ENCODE measurements around the gene PAX5. TPM values are rescaled to one million over a fixed set of nuclear protein-coding genes. Genes with fewer than 3 reads are reported as not detected.

PAX5 gene
- total RNA-seq, 2 experiments from 2014 or later: 62.5 to 141 TPM

GRCh38 chr9:36802201-36802920 lies 231.7 kb downstream of the PAX5 start:
- ChIA-PET CTCF (ENCODE audit: unreplicated experiment) (interaction anchor here (0.6 kb wide), 1 partner anchor 64 kb away, joined by 3 read pairs; no protein-coding TSS in a partner anchor), POLR2A (no interaction called here)
- Histone ChIP-seq H4K20me1 (ENCODE audit: insufficient read depth, low read length) (no peaks in the 10 kb centered on the region), H3K27ac (ENCODE audit: low read depth, low read length, poor library complexity, severe bottlenecking) (no peak overlapping the region), H2AFZ (ENCODE audit: low read length) (no peak overlapping the region), H3K4me2 (ENCODE audit: low read length) (no peak overlapping the region), H3K36me3 (ENCODE audit: insufficient read depth, low read length) (no peaks in the 10 kb centered on the region), H3K4me1 (ENCODE audit: insufficient read depth, low read length, poor library complexity, severe bottlenecking) (no peaks in the 10 kb centered on the region), H3K9me2 (ENCODE audit: insufficient read depth, low read length) (no peaks in the 10 kb centered on the region), H3K9me3 (ENCODE audit: low read length) (no peaks in the 10 kb centered on the region), H3K4me3 (ENCODE audit: low read depth, low read length, poor library complexity, severe bottlenecking) (no peak overlapping the region), H3K79me2 (ENCODE audit: insufficient read depth, low read depth, low read length) (no peaks in the 10 kb centered on the region)
- DNase-seq (ENCODE audit: low spot score): no peak
- no peak for TF ChIP-seq EZH2phosphoT487 (IDR thresholded peaks at IDR 0.05; ENCODE audit: borderline replicate concordance, low read depth, low read length)
- TF ChIP-seq, protein P1, sequence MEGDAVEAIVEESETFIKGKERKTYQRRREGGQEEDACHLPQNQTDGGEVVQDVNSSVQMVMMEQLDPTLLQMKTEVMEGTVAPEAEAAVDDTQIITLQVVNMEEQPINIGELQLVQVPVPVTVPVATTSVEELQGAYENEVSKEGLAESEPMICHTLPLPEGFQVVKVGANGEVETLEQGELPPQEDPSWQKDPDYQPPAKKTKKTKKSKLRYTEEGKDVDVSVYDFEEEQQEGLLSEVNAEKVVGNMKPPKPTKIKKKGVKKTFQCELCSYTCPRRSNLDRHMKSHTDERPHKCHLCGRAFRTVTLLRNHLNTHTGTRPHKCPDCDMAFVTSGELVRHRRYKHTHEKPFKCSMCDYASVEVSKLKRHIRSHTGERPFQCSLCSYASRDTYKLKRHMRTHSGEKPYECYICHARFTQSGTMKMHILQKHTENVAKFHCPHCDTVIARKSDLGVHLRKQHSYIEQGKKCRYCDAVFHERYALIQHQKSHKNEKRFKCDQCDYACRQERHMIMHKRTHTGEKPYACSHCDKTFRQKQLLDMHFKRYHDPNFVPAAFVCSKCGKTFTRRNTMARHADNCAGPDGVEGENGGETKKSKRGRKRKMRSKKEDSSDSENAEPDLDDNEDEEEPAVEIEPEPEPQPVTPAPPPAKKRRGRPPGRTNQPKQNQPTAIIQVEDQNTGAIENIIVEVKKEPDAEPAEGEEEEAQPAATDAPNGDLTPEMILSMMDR (conservative IDR thresholded peaks at IDR 0.05; ENCODE audit: low read length): no peak
- BruUV-seq (replicated peaks): no TSS peak
- intact Hi-C loops (cut with micrococcal nuclease; ENCODE audit: unreplicated experiment): no loop called here

DNA sequence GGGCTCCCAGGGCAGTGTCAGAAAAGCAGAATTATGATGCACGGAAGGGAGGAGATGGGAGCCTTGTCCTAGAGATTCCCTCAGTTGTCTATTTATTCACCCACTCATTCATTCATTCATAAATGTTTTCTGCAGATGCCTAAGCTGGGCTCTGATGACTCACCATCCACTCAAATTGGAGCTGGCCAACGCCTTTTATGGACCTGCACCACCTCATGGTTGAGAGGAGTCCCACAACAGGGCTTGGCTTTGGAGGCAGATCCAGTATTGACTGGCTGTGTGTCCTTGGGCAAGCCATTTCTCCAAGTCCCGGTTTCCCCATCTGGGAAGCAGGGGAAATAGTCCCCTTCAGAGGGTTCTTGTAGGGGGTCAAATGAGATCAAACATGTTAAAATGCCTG lies 233.6 kb downstream of the PAX5 start:
- Histone ChIP-seq H3K27ac (ENCODE audit: low read depth, low read length, poor library complexity, severe bottlenecking) (no peak overlapping the region), H3K4me2 (ENCODE audit: low read length) (no peak overlapping the region), H3K4me1 (ENCODE audit: insufficient read depth, low read length, poor library complexity, severe bottlenecking) (no peaks in the 10 kb centered on the region), H2AFZ (ENCODE audit: low read length) (no peak overlapping the region), H3K79me2 (ENCODE audit: insufficient read depth, low read depth, low read length) (no peaks in the 10 kb centered on the region), H3K4me3 (ENCODE audit: low read depth, low read length, poor library complexity, severe bottlenecking) (no peak overlapping the region), H3K9me2 (ENCODE audit: insufficient read depth, low read length) (no peaks in the 10 kb centered on the region), H4K20me1 (ENCODE audit: insufficient read depth, low read length) (no peaks in the 10 kb centered on the region), H3K36me3 (ENCODE audit: insufficient read depth, low read length) (no peaks in the 10 kb centered on the region), H3K9me3 (ENCODE audit: low read length) (no peaks in the 10 kb centered on the region)
- CTCF ChIA-PET (ENCODE audit: unreplicated experiment): no interaction called here
- no peak for TF ChIP-seq EZH2phosphoT487 (IDR thresholded peaks at IDR 0.05; ENCODE audit: borderline replicate concordance, low read depth, low read length)
- TF ChIP-seq, protein P1 (conservative IDR thresholded peaks at IDR 0.05; ENCODE audit: low read length): no peak
- intact Hi-C loops (cut with micrococcal nuclease; ENCODE audit: unreplicated experiment): no loop called here
- no TSS peak for BruUV-seq (replicated peaks)
- no peak for DNase-seq (ENCODE audit: low spot score)
- POLR2A ChIA-PET: no interaction called here

- no peak overlapping the region for H3K4me2 ChIP-seq (ENCODE audit: low read length)
- POLR2A ChIA-PET: no interaction called here
- H3K4me1 ChIP-seq (ENCODE audit: insufficient read depth, low read length, poor library complexity, severe bottlenecking): no peaks in the 10 kb centered on the region
- H3K27ac ChIP-seq (ENCODE audit: low read depth, low read length, poor library complexity, severe bottlenecking): no peak overlapping the region
- H4K20me1 ChIP-seq (ENCODE audit: insufficient read depth, low read length): no peaks in the 10 kb centered on the region
- TF ChIP-seq, protein P1 (conservative IDR thresholded peaks at IDR 0.05; ENCODE audit: low read length): no peak
- TF ChIP-seq EZH2phosphoT487 (IDR thresholded peaks at IDR 0.05; ENCODE audit: borderline replicate concordance, low read depth, low read length): no peak
- H2AFZ ChIP-seq (ENCODE audit: low read length): no peak overlapping the region
- intact Hi-C loops (cut with micrococcal nuclease; ENCODE audit: unreplicated experiment): no loop called here
- H3K36me3 ChIP-seq (ENCODE audit: insufficient read depth, low read length): no peaks in the 10 kb centered on the region
- no peak for DNase-seq (ENCODE audit: low spot score)
- peaks cover 5% of the 10 kb centered on the region; the same call in 1 of the 2 replicates for H3K9me3 ChIP-seq (ENCODE audit: low read length)
- no TSS peak for BruUV-seq (replicated peaks)
- H3K79me2 ChIP-seq (ENCODE audit: insufficient read depth, low read depth, low read length): no peaks in the 10 kb centered on the region
- CTCF ChIA-PET (ENCODE audit: unreplicated experiment): no interaction called here
- no peak overlapping the region for H3K4me3 ChIP-seq (ENCODE audit: low read depth, low read length, poor library complexity, severe bottlenecking)
- H3K9me2 ChIP-seq (ENCODE audit: insufficient read depth, low read length): no peaks in the 10 kb centered on the region
Measured at GRCh38 chr9:36798350-36799065, 235.6 kb downstream of the PAX5 start.
